ENCODE measurements around the gene HECW1. TPM values are rescaled to one million over a fixed set of nuclear protein-coding genes. Genes with fewer than 3 reads are reported as not detected.

The HECW1 gene
- total and polyA plus RNA-seq, 4 donors = 0.05 TPM; not detected in 3

DNA sequence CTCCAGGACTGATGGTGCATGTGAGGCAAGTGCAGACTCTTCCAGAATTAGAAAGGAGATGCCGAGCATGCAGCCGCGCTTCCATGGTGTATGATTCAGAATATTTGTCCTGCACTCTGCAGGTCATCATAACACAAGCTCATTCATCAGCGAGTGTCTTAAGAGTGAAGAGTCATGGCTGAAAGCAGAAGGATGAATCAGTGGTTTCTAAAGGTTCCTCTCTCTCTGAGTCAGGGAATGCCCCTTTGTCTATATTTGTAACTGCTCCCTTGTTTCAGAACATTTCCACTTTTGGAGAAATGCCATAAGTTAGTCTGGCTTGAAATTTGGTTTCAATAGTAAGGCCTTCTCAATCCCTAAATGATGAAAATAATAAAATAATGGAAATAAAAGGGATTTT is 52.3 kb downstream of the HECW1 start:
- TF ChIP-seq RXRA (IDR thresholded peaks at IDR 0.05) = no peak
- TF ChIP-seq EGR1 (IDR thresholded peaks at IDR 0.05; ENCODE audit: low read depth in 2 of 2) = no peak
- WGBS = 82% methylated on average over 4 of the region's 4 CpGs
- no peak for DNase-seq (ENCODE audit: low spot score)
- H3K9ac ChIP-seq (ENCODE audit: low read depth in 1 of 2, low read length in 2 of 2) = no peak overlapping the region
- no peak overlapping the region for H3K4me3 ChIP-seq (ENCODE audit: low read depth in 1 of 3, low read length in 3 of 3)
- H3K27me3 ChIP-seq (ENCODE audit: control insufficient read depth in 4 of 4, insufficient read depth in 4 of 4, low read length in 3 of 4) = no peaks in the 10 kb centered on the region
- no peaks in the 10 kb centered on the region for H3K4me1 ChIP-seq (ENCODE audit: control insufficient read depth in 4 of 4, insufficient read depth in 4 of 4, low read length in 3 of 4)
- no peaks in the 10 kb centered on the region for H3K9me3 ChIP-seq (ENCODE audit: control insufficient read depth in 4 of 4, low read length in 3 of 4)
- H3K27ac ChIP-seq (ENCODE audit: low read depth in 1 of 2, low read length in 2 of 2) = no peak overlapping the region
- no peaks in the 10 kb centered on the region for H3K36me3 ChIP-seq (ENCODE audit: control insufficient read depth in 4 of 4, insufficient read depth in 3 of 4, low read depth in 1 of 4, low read length in 3 of 4)

- H3K36me3 ChIP-seq (ENCODE audit: control insufficient read depth in 4 of 4, insufficient read depth in 3 of 4, low read depth in 1 of 4, low read length in 3 of 4) = no peaks in the 10 kb centered on the region
- TF ChIP-seq, protein P1, sequence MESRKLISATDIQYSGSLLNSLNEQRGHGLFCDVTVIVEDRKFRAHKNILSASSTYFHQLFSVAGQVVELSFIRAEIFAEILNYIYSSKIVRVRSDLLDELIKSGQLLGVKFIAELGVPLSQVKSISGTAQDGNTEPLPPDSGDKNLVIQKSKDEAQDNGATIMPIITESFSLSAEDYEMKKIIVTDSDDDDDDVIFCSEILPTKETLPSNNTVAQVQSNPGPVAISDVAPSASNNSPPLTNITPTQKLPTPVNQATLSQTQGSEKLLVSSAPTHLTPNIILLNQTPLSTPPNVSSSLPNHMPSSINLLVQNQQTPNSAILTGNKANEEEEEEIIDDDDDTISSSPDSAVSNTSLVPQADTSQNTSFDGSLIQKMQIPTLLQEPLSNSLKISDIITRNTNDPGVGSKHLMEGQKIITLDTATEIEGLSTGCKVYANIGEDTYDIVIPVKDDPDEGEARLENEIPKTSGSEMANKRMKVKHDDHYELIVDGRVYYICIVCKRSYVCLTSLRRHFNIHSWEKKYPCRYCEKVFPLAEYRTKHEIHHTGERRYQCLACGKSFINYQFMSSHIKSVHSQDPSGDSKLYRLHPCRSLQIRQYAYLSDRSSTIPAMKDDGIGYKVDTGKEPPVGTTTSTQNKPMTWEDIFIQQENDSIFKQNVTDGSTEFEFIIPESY (IDR thresholded peaks at IDR 0.05) = no peak
- no peak for TF ChIP-seq GABPA (IDR thresholded peaks at IDR 0.05 in 1 of 2, conservative IDR thresholded peaks at IDR 0.05 in 1 of 2)
- TF ChIP-seq RXRA (IDR thresholded peaks at IDR 0.05) = no peak
- TF ChIP-seq, protein P2, sequence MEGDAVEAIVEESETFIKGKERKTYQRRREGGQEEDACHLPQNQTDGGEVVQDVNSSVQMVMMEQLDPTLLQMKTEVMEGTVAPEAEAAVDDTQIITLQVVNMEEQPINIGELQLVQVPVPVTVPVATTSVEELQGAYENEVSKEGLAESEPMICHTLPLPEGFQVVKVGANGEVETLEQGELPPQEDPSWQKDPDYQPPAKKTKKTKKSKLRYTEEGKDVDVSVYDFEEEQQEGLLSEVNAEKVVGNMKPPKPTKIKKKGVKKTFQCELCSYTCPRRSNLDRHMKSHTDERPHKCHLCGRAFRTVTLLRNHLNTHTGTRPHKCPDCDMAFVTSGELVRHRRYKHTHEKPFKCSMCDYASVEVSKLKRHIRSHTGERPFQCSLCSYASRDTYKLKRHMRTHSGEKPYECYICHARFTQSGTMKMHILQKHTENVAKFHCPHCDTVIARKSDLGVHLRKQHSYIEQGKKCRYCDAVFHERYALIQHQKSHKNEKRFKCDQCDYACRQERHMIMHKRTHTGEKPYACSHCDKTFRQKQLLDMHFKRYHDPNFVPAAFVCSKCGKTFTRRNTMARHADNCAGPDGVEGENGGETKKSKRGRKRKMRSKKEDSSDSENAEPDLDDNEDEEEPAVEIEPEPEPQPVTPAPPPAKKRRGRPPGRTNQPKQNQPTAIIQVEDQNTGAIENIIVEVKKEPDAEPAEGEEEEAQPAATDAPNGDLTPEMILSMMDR (IDR thresholded peaks at IDR 0.05; ENCODE audit: low read depth, low read length, missing input control) = no peak
- no peak for TF ChIP-seq YY1 (IDR thresholded peaks at IDR 0.05)
- no peak for TF ChIP-seq ATF3 (IDR thresholded peaks at IDR 0.05)
- TF ChIP-seq HNF4G (IDR thresholded peaks at IDR 0.05) = no peak
- no peak for TF ChIP-seq EGR1 (IDR thresholded peaks at IDR 0.05; ENCODE audit: low read depth in 2 of 2)
- no peak overlapping the region for H3K27ac ChIP-seq (ENCODE audit: low read depth in 1 of 2, low read length in 2 of 2)
- DNase-seq (ENCODE audit: low spot score) = no peak
- no peaks in the 10 kb centered on the region for H3K4me1 ChIP-seq (ENCODE audit: control insufficient read depth in 4 of 4, insufficient read depth in 4 of 4, low read length in 3 of 4)
- no peak overlapping the region for H3K9ac ChIP-seq (ENCODE audit: low read depth in 1 of 2, low read length in 2 of 2)
- H3K27me3 ChIP-seq (ENCODE audit: control insufficient read depth in 4 of 4, insufficient read depth in 4 of 4, low read length in 3 of 4) = no peaks in the 10 kb centered on the region
- H3K4me3 ChIP-seq (ENCODE audit: low read depth in 1 of 3, low read length in 3 of 3) = no peak overlapping the region
- H3K9me3 ChIP-seq (ENCODE audit: control insufficient read depth in 4 of 4, low read length in 3 of 4) = no peaks in the 10 kb centered on the region
- 90% methylated on average over 3 of the region's 3 CpGs for WGBS
Observed at GRCh38 chr7:43166686-43167085, 54.2 kb downstream of the HECW1 start.

DNA sequence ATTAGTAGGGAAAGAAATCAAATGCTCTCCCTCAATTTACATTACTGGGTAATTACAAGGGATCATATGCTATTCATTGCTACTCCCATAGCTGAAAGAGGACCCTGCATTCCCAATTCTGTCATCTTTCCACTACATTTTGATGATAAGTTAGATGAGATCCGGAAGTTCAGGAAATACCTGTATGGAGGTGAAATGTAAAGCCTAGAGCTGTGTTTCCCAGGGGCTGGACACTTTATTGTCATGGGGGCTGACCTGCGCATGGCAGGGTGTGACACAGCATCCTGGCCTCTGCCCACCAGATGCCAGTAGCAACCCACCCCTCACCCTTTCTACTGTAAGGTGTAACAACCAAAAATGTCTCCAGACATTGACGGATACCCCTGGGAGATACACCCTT is 56.6 kb downstream of the HECW1 start:
- peaks cover 0 to 2% (median 0%) of the 10 kb centered on the region in 4 donors for H3K27me3 ChIP-seq (ENCODE audit: control insufficient read depth in 4 of 4, insufficient read depth in 4 of 4, low read length in 3 of 4)
- no peak overlapping the region for H3K9ac ChIP-seq (ENCODE audit: low read depth in 1 of 2, low read length in 2 of 2)
- DNase-seq (ENCODE audit: low spot score) = no peak
- no peaks in the 10 kb centered on the region for H3K36me3 ChIP-seq (ENCODE audit: control insufficient read depth in 4 of 4, insufficient read depth in 3 of 4, low read depth in 1 of 4, low read length in 3 of 4)
- no peak for TF ChIP-seq FOXA1 (IDR thresholded peaks at IDR 0.05)
- TF ChIP-seq REST (IDR thresholded peaks at IDR 0.05) = no peak
- no peak for TF ChIP-seq MAX (IDR thresholded peaks at IDR 0.05)
- TF ChIP-seq ATF3 (IDR thresholded peaks at IDR 0.05) = no peak
- TF ChIP-seq, protein P2 (IDR thresholded peaks at IDR 0.05; ENCODE audit: low read depth, low read length, missing input control) = no peak
- TF ChIP-seq, protein P1 (IDR thresholded peaks at IDR 0.05) = no peak
- no peak for TF ChIP-seq SP1 (IDR thresholded peaks at IDR 0.05)
- TF ChIP-seq NR2F2 (IDR thresholded peaks at IDR 0.05) = no peak
- no peak overlapping the region for H3K27ac ChIP-seq (ENCODE audit: low read depth in 1 of 2, low read length in 2 of 2)
- 91% methylated on average over 3 of the region's 3 CpGs for WGBS
- no peak overlapping the region for H3K4me3 ChIP-seq (ENCODE audit: low read depth in 1 of 3, low read length in 3 of 3)
- no peaks in the 10 kb centered on the region for H3K9me3 ChIP-seq (ENCODE audit: control insufficient read depth in 4 of 4, low read length in 3 of 4)
- H3K4me1 ChIP-seq (ENCODE audit: control insufficient read depth in 4 of 4, insufficient read depth in 4 of 4, low read length in 3 of 4) = no peaks in the 10 kb centered on the region
